D721Med (cell line): ENCODE results near the gene LPAR2.

ENCODE experiments used
- DNase-seq: peaks from one replicate; pipeline ENCODE4 v3.0.0; 2011; ENCODE audit warnings: low spot score; ENCODE audit not compliant: insufficient read length
- FAIRE-seq: peaks from 2 replicates; lab custom pipeline; 2011; peaks lifted over from hg19 to GRCh38; lab: Jason Lieb, UNC
- CTCF ChIP-seq: IDR thresholded peaks from 2 replicates; pipeline ENCODE4 v1.5.1; 2012; ENCODE audit warnings: mild to moderate bottlenecking, control low read depth; ENCODE audit not compliant: insufficient read depth; ENCODE audit errors: missing control alignments

LPAR2 gene

GRCh38 chr19:19592690-19593089, 35.3 kb downstream of the LPAR2 start:
- no peak for DNase-seq
- TF ChIP-seq CTCF, result no peak
- no peak for FAIRE-seq

GRCh38 chr19:19591133-19591825, 36.7 kb downstream of the LPAR2 start:
- peak; percentile 11 for DNase-seq
- no peak for TF ChIP-seq CTCF
- FAIRE-seq, result no peak

GRCh38 chr19:19588546-19588945, 39.5 kb downstream of the LPAR2 start:
- DNase-seq (no peak), FAIRE-seq (no peak)
- no peak for TF ChIP-seq CTCF

GRCh38 chr19:19587771-19588170, 40.2 kb downstream of the LPAR2 start:
- DNase-seq, result no peak
- no peak for FAIRE-seq
- TF ChIP-seq CTCF, result no peak

- DNase-seq, result no peak
- FAIRE-seq, result no peak
- TF ChIP-seq CTCF, result no peak
These were observed 43.7 kb downstream of the LPAR2 start for GRCh38 chr19:19584356-19584755.

- no peak for FAIRE-seq
- no peak for TF ChIP-seq CTCF
- no peak for DNase-seq
These were observed 45.5 kb downstream of the LPAR2 start for GRCh38 chr19:19582471-19582870.

- DNase-seq (no peak), FAIRE-seq (no peak)
- TF ChIP-seq CTCF, result no peak
These were observed 46.6 kb downstream of the LPAR2 start for GRCh38 chr19:19581391-19581790.
